Esophagus muscularis mucosa (tissue), 4 donors: ENCODE results near the gene PLCD3. TPM values are rescaled to one million over a fixed set of nuclear protein-coding genes. Genes with fewer than 3 reads are reported as not detected.

Source experiments
- DNase-seq: peaks from one replicate; pipeline ENCODE4 v3.0.0-alpha.2; 2017; ENCODE audit errors: extremely low spot score
- H3K27ac ChIP-seq, 4 donors: fragments of 200-600 bp; sonication (generic); replicated peaks in 1 of 4; 1 replicate in 3 of 4; 2 replicates in 1 of 4; pipeline ENCODE4 v1.5.1; 2016 to 2019; ENCODE audit warnings: mild to moderate bottlenecking in 1 of 4
- H3K27me3 ChIP-seq, 4 donors: fragments of 200-600 bp; sonication (generic); one replicate each; pipeline versions ENCODE4 v1.5.1 to v1.6.0; 2016 to 2019
- H3K36me3 ChIP-seq, 4 donors: fragments of 200-600 bp; sonication (generic); one replicate each; pipeline ENCODE4 v1.5.1; 2016 to 2019
- H3K4me1 ChIP-seq, 4 donors: fragments of 200-600 bp; sonication (generic); one replicate each; pipeline ENCODE4 v1.5.1; 2016 to 2019
- H3K4me3 ChIP-seq, 4 donors: fragments of 200-600 bp; sonication (generic); 1 replicate in 2 of 4; 2 replicates in 2 of 4; pipeline ENCODE4 v1.5.1; 2016 to 2019; ENCODE audit warnings: mild to moderate bottlenecking in 4 of 4, moderate library complexity in 1 of 4
- H3K9me3 ChIP-seq, 4 donors: fragments of 200-600 bp; sonication (generic); 1 replicate in 3 of 4; 2 replicates in 1 of 4; pipeline ENCODE4 v1.5.1; 2016 to 2019
- CTCF ChIP-seq, 3 experiments: fragments of 200-600 bp in 2 of 3; fragments of 450-650 bp in 1 of 3; sonication (generic) in 2 of 3; IDR thresholded peaks; one replicate each; pipeline ENCODE4 v1.5.1; 2017 to 2019; ENCODE audit warnings: antibody characterized with exemption in 3 of 3, mild to moderate bottlenecking in 2 of 3, moderate library complexity in 1 of 3
- EP300 ChIP-seq: sonication (generic); formaldehyde crosslinking; IDR thresholded peaks from one replicate; pipeline ENCODE4 v1.6.1; 2017; ENCODE audit warnings: antibody characterized with exemption
- POLR2A ChIP-seq: fragments of 450-650 bp; IDR thresholded peaks from one replicate; pipeline ENCODE4 v1.6.1; 2017; ENCODE audit warnings: antibody characterized with exemption, moderate library complexity, mild to moderate bottlenecking, low read depth
- POLR2AphosphoS5 ChIP-seq, 2 donors: sonication (generic); formaldehyde crosslinking; IDR thresholded peaks; one replicate each; pipeline ENCODE4 v1.6.1; 2017; ENCODE audit warnings: antibody characterized with exemption in 2 of 2
- WGBS: methylation state at CpG from one replicate; pipeline ENCODE4 v1.1.5; 2018; 5-methylcytosine and 5-hydroxymethylcytosine counted together
- intact Hi-C: fragments of 100-400 bp; cut with DNase I; formaldehyde crosslinking; loops from one replicate; pipeline ENCODE4 v1.15.1; 2023
- total RNA-seq, 4 donors: library from RNA; depleted of rRNA; stranded (reverse); fragments of >200 nt; gene quantifications; one replicate each; pipeline versions ENCODE4 v1.1.0 to v1.2.1, GENCODE V29; 2016

Gene PLCD3
- total RNA-seq, 4 donors from 2014 or later, result 49.4 to 154 (median 106) TPM

DNA sequence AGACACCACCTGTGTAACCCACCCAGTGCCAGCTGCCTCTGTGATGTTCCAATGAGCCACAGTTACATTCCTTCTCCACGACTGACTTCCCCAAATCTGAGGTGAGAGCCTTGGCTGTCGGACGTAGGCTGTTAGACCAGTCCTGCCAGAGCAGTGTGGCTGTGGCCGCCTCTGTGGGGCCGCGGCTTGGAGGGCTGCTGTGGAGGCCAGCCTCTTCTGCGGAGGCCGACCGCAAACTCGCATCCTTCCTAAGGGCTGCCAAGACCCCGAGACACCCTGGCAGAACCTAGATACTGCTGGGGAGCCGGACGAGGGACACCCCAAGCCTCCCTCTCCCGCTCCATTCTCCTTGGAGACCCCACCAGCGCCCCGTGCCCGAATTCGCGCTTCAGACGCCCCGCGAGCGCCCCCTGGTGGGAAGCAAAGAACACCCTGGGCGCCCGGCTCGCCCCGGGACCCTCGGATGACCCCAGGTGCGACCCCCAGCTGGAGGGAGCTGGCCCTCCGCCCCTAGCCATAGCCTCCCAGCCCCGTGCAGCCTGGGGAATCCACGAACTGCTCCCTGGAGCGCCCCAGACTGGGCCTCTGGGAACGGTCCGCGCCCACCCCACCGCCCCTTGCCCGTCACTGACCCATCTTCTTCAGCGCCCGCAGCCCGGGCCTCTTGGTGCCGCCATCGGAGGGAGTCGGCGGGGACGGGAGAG, 547 bp downstream of the PLCD3 start:
- Histone ChIP-seq H3K9me3 (no peaks in the 10 kb centered on the region), H3K4me1 (peaks cover 59 to 79% (median 69%) of the 10 kb centered on the region in 4 donors), H3K27me3 (no peaks in the 10 kb centered on the region), H3K4me3 (peak overlapping the region; percentile 87 to 97 (median 88)), H3K36me3 (no peaks in the 10 kb centered on the region), H3K27ac (peak overlapping the region; percentile 97 to 99 (median 98))
- intact Hi-C loops, result loop anchor here (5.0 kb wide), 4 partner anchors 34 to 354 kb away; no protein-coding TSS in a partner anchor
- DNase-seq, result no peak
- TF ChIP-seq POLR2A (no peak), EP300 (no peak), CTCF (IDR thresholded peaks at IDR 0.05) (peak; percentile 81 to 90 (median 89))
- WGBS, result 16% methylated on average over 5 of the region's 46 CpGs

GRCh38 chr17:45130681-45131615, 1.4 kb downstream of the PLCD3 start:
- H3K4me3 ChIP-seq, result peak overlapping the region; percentile 87 to 97 (median 88)
- DNase-seq, result no peak
- WGBS, result 84% methylated on average over 17 of the region's 17 CpGs
- H3K36me3 ChIP-seq, result no peaks in the 10 kb centered on the region
- TF ChIP-seq CTCF (IDR thresholded peaks at IDR 0.05), result no peak
- no peak for TF ChIP-seq POLR2AphosphoS5 (IDR thresholded peaks at IDR 0.05)
- no peak for TF ChIP-seq POLR2A
- no peak for TF ChIP-seq EP300
- intact Hi-C loops, result loop anchor here (5.0 kb wide), 4 partner anchors 34 to 354 kb away; no protein-coding TSS in a partner anchor
- peak overlapping the region; percentile 97 to 99 (median 98) for H3K27ac ChIP-seq
- no peaks in the 10 kb centered on the region for H3K9me3 ChIP-seq
- H3K27me3 ChIP-seq, result no peaks in the 10 kb centered on the region
- H3K4me1 ChIP-seq, result peaks cover 56 to 76% (median 66%) of the 10 kb centered on the region in 4 donors

- intact Hi-C loops, result loop anchor here (5.0 kb wide), 4 partner anchors 33 to 353 kb away; no protein-coding TSS in a partner anchor
- Histone ChIP-seq H3K27ac (peak overlapping the region; percentile 85 to 99 (median 98)), H3K9me3 (no peaks in the 10 kb centered on the region), H3K27me3 (no peaks in the 10 kb centered on the region), H3K36me3 (no peaks in the 10 kb centered on the region), H3K4me3 (peak overlapping the region in 1 of 4 donors; percentile 87), H3K4me1 (peaks cover 52 to 76% (median 68%) of the 10 kb centered on the region in 4 donors)
- WGBS, result 82% methylated on average over 11 of the region's 13 CpGs
- no peak for DNase-seq
- no peak for TF ChIP-seq POLR2A
- no peak for TF ChIP-seq EP300
- no peak for TF ChIP-seq CTCF (IDR thresholded peaks at IDR 0.05)
- TF ChIP-seq POLR2AphosphoS5 (IDR thresholded peaks at IDR 0.05), result no peak
Measured at GRCh38 chr17:45129940-45130680, 2.2 kb downstream of the PLCD3 start.

GRCh38 chr17:45129426-45129939, 2.8 kb downstream of the PLCD3 start:
- H3K4me1 ChIP-seq, result peaks cover 57 to 78% (median 73%) of the 10 kb centered on the region in 4 donors
- 71% methylated on average over 10 of the region's 10 CpGs for WGBS
- H3K27me3 ChIP-seq, result no peaks in the 10 kb centered on the region
- H3K36me3 ChIP-seq, result no peaks in the 10 kb centered on the region
- H3K9me3 ChIP-seq, result no peaks in the 10 kb centered on the region
- no peak overlapping the region for H3K4me3 ChIP-seq
- peak overlapping the region; percentile 85 to 99 (median 98) for H3K27ac ChIP-seq
- peak; percentile 44 to 63 for TF ChIP-seq POLR2AphosphoS5 (IDR thresholded peaks at IDR 0.05)
- TF ChIP-seq CTCF (IDR thresholded peaks at IDR 0.05), result no peak
- TF ChIP-seq POLR2A, result no peak
- no peak for TF ChIP-seq EP300
- DNase-seq, result no peak
- intact Hi-C loops, result no loop called here
